Stomach (tissue), 9 donors: ENCODE measurements around the gene MDM4. TPM values are rescaled to one million over a fixed set of nuclear protein-coding genes. Genes with fewer than 3 reads are reported as not detected.
"Not testable (repeated sequence)": the region's sequence is repeated elsewhere in the genome, so short reads cannot be mapped to it uniquely, and the experiment has no call there.

Source experiments
- DNase-seq, 2 donors: peaks; one replicate each; pipeline versions ENCODE4 v3.0.0 to v3.0.0-alpha.2; 2013 to 2019
- H3K27ac ChIP-seq, 5 donors: fragments of 200-600 bp in 4 of 5; sonication (generic) in 4 of 5; one replicate each; pipeline ENCODE4 v1.5.1; 2013 to 2019; ENCODE audit warnings: mild to moderate bottlenecking in 1 of 5, moderate library complexity in 1 of 5
- H3K27me3 ChIP-seq, 3 donors: fragments of 200-600 bp; sonication (generic); one replicate each; pipeline ENCODE4 v1.5.1; 2017 to 2019; ENCODE audit warnings: mixed run types in 1 of 3
- H3K36me3 ChIP-seq, 4 donors: fragments of 200-600 bp; sonication (generic); 1 replicate in 3 of 4; 2 replicates in 1 of 4; pipeline ENCODE4 v1.5.1; 2016 to 2019
- H3K4me1 ChIP-seq, 4 donors: fragments of 200-600 bp; sonication (generic); one replicate each; pipeline ENCODE4 v1.5.1; 2016 to 2019
- H3K4me3 ChIP-seq, 4 donors: fragments of 200-600 bp; sonication (generic) in 3 of 4; one replicate each; pipeline ENCODE4 v1.5.1; 2016 to 2019; ENCODE audit warnings: mild to moderate bottlenecking in 1 of 4
- H3K9me3 ChIP-seq, 4 donors: fragments of 200-600 bp; sonication (generic); one replicate each; pipeline ENCODE4 v1.5.1; 2016 to 2019
- CTCF ChIP-seq, 7 experiments: fragments of 450-650 bp in 4 of 7; fragments of 200-600 bp in 3 of 7; sonication (generic) in 3 of 7; IDR thresholded peaks; one replicate each; pipeline ENCODE4 v1.5.1; 2016 to 2019; ENCODE audit warnings: antibody characterized with exemption in 7 of 7, control low read depth in 2 of 7, mild to moderate bottlenecking in 1 of 7
- EP300 ChIP-seq: sonication (generic); formaldehyde crosslinking; IDR thresholded peaks from one replicate; pipeline ENCODE4 v1.6.1; 2017; ENCODE audit warnings: antibody characterized with exemption
- POLR2A ChIP-seq, 4 donors: fragments of 450-650 bp; IDR thresholded peaks; one replicate each; pipeline ENCODE4 v1.6.1; 2016; ENCODE audit warnings: antibody characterized with exemption in 4 of 4, control low read depth in 2 of 4, mild to moderate bottlenecking in 1 of 4, moderate library complexity in 1 of 4
- POLR2AphosphoS5 ChIP-seq, 3 donors: sonication (generic); formaldehyde crosslinking; IDR thresholded peaks; one replicate each; pipeline ENCODE4 v1.6.1; 2016; ENCODE audit warnings: antibody characterized with exemption in 3 of 3
- WGBS, 5 donors: extraction: QIAGEN DNeasy Blood & Tissue Kit in 3 of 5; methylation state at CpG; one replicate each; pipeline versions ENCODE4 v1.1.5 to v1.1.7; 2013 to 2018; 5-methylcytosine and 5-hydroxymethylcytosine counted together
- intact Hi-C: fragments of 100-400 bp; cut with DNase I; formaldehyde crosslinking; loops from one replicate; pipeline ENCODE4 v1.15.1; 2023; ENCODE audit warnings: low total_unique reads
- polyA plus RNA-seq, 3 donors: library from polyadenylated mRNA; stranded (reverse); fragments of 200-250 nt; gene quantifications; one replicate each; pipeline ENCODE4 v1.2.3, GENCODE V29; 2013
- total RNA-seq, 5 donors: library from RNA; depleted of rRNA; stranded (reverse); fragments of >200 nt; gene quantifications; one replicate each; pipeline versions ENCODE4 v1.1.0 to v1.2.3, GENCODE V29; 2014 to 2016
- donor health status: healthy with polysubstance abuse.
- donor health status: Bipolar disorder and iron deficiency.
- donor health status: healthy.

MDM4 gene
- total and polyA plus RNA-seq, 8 donors, result 2.3 to 265 (median 44.4) TPM

GRCh38 chr1:204520834-204521709 lies 4.9 kb downstream of the MDM4 start:
- intact Hi-C loops, result no loop called here
- Histone ChIP-seq H3K27me3 (no peaks in the 10 kb centered on the region), H3K4me1 (peaks cover 24 to 73% (median 45%) of the 10 kb centered on the region in 4 donors), H3K36me3 (peaks cover 11 to 50% (median 27%) of the 10 kb centered on the region in 4 donors), H3K9me3 (peaks cover 0 to 10% (median 0%) of the 10 kb centered on the region in 4 donors), H3K4me3 (no peak overlapping the region), H3K27ac (peak overlapping the region in 2 of 5 donors; percentile 8 to 67)
- peak in 1 of 2 donors; percentile 66 for DNase-seq
- TF ChIP-seq POLR2AphosphoS5 (IDR thresholded peaks at IDR 0.05), result no peak
- TF ChIP-seq CTCF (IDR thresholded peaks at IDR 0.05), result no peak
- no peak for TF ChIP-seq POLR2A (IDR thresholded peaks at IDR 0.05)
- no peak for TF ChIP-seq EP300
- 40 to 54% (median 46%) methylated on average over 5 of the region's 5 CpGs for WGBS, 5 donors

GRCh38 chr1:204521941-204522521 lies 5.8 kb downstream of the MDM4 start:
- peaks cover 20 to 60% (median 36%) of the 10 kb centered on the region in 4 donors for H3K36me3 ChIP-seq
- H3K27me3 ChIP-seq, intact Hi-C loops, H3K4me3 ChIP-seq, H3K9me3 ChIP-seq, DNase-seq: not testable (repeated sequence)
- H3K4me1 ChIP-seq, result peaks cover 24 to 73% (median 44%) of the 10 kb centered on the region in 4 donors
- peak overlapping the region in 1 of 5 donors; percentile 67 for H3K27ac ChIP-seq
- 70 to 92% (median 86%) methylated on average over 5 of the region's 5 CpGs for WGBS, 5 donors

GRCh38 chr1:204523605-204524215 lies 7.5 kb downstream of the MDM4 start:
- Histone ChIP-seq H3K4me3 (no peak overlapping the region), H3K27me3 (no peaks in the 10 kb centered on the region), H3K27ac (no peak overlapping the region), H3K36me3 (peaks cover 33 to 68% (median 49%) of the 10 kb centered on the region in 4 donors), H3K9me3 (peaks cover 0 to 10% (median 0%) of the 10 kb centered on the region in 4 donors), H3K4me1 (peaks cover 8 to 56% (median 27%) of the 10 kb centered on the region in 4 donors)
- TF ChIP-seq EP300, result no peak
- TF ChIP-seq POLR2A (IDR thresholded peaks at IDR 0.05), result no peak
- no peak for TF ChIP-seq POLR2AphosphoS5 (IDR thresholded peaks at IDR 0.05)
- TF ChIP-seq CTCF (IDR thresholded peaks at IDR 0.05), result no peak
- WGBS, 5 donors, result 88 to 92% (median 91%) methylated on average over 9 of the region's 9 CpGs
- no peak for DNase-seq
- intact Hi-C loops, result no loop called here

- Histone ChIP-seq H3K36me3 (peaks cover 45 to 72% (median 58%) of the 10 kb centered on the region in 4 donors), H3K27ac (no peak overlapping the region), H3K27me3 (no peaks in the 10 kb centered on the region), H3K9me3 (peaks cover 0 to 10% (median 0%) of the 10 kb centered on the region in 4 donors), H3K4me3 (no peak overlapping the region), H3K4me1 (peaks cover 0 to 43% (median 22%) of the 10 kb centered on the region in 4 donors)
- WGBS, 5 donors, result 59 to 76% (median 69%) methylated on average over 3 of the region's 3 CpGs
- DNase-seq, result no peak
- intact Hi-C loops, result no loop called here
- TF ChIP-seq CTCF (IDR thresholded peaks at IDR 0.05) (no peak), POLR2A (IDR thresholded peaks at IDR 0.05) (no peak), EP300 (no peak), POLR2AphosphoS5 (IDR thresholded peaks at IDR 0.05) (no peak)
These were observed 8.8 kb downstream of the MDM4 start for GRCh38 chr1:204524986-204525385.
